Uterus (tissue), 2 donors: ENCODE data around the gene KCNN3.

Experiments
- CTCF ChIP-seq, 4 experiments: fragments of 200-600 bp in 2 of 4; fragments of 450-650 bp in 2 of 4; sonication (generic) in 2 of 4; IDR thresholded peaks; one replicate each; pipeline ENCODE4 v1.5.1; 2016 to 2019; ENCODE audit warnings: antibody characterized with exemption in 4 of 4, mild to moderate bottlenecking in 2 of 4, moderate library complexity in 1 of 4
- POLR2A ChIP-seq, 2 donors: fragments of 450-650 bp; IDR thresholded peaks; one replicate each; pipeline ENCODE4 v1.6.1; 2016; ENCODE audit warnings: antibody characterized with exemption in 2 of 2, mild to moderate bottlenecking in 1 of 2, moderate library complexity in 1 of 2

GRCh38 chr1:154752273-154753030 lies 117.6 kb downstream of the KCNN3 start:
- TF ChIP-seq CTCF (IDR thresholded peaks at IDR 0.05) (no peak), POLR2A (IDR thresholded peaks at IDR 0.05) (no peak)
